Epithelial cell of proximal tubule (primary cell): Measurements from ENCODE around the gene COL4A2. TPM values are rescaled to one million over a fixed set of nuclear protein-coding genes. Genes with fewer than 3 reads are reported as not detected.

ENCODE experiments used
- DNase-seq: peaks from one replicate; pipeline ENCODE4 v3.0.0-alpha.2; 2011; ENCODE audit warnings: low read depth
- H3K4me3 ChIP-seq: 2 replicates; pipeline ENCODE4 v1.5.1; 2011; ENCODE audit warnings: low read depth, mild to moderate bottlenecking, low read length
- CTCF ChIP-seq: conservative IDR thresholded peaks from 2 replicates; pipeline ENCODE4 v1.5.1; 2012; ENCODE audit warnings: low read depth, mild to moderate bottlenecking, low read length
- total RNA-seq: library from RNA; depleted of rRNA; stranded (reverse); fragments of >200 nt; gene quantifications from 2 replicates; pipeline ENCODE4 v1.2.3, GENCODE V29; 2015

COL4A2 gene
- total RNA-seq, 1 donor from 2014 or later: 728 TPM

GRCh38 chr13:110329258-110329657 is 22.2 kb downstream of the COL4A2 start:
- H3K4me3 ChIP-seq: peak overlapping the region; percentile 45
- no peak for DNase-seq
- no peak for TF ChIP-seq CTCF

- H3K4me3 ChIP-seq: peak overlapping the region; percentile 45
- no peak for TF ChIP-seq CTCF
- DNase-seq: no peak
Measured at GRCh38 chr13:110329798-110330461, 22.8 kb downstream of the COL4A2 start.

GRCh38 chr13:110330491-110331011 is 23.5 kb downstream of the COL4A2 start:
- no peak for TF ChIP-seq CTCF
- peak overlapping the region; percentile 45 for H3K4me3 ChIP-seq
- no peak for DNase-seq

GRCh38 chr13:110331362-110331761 is 24.3 kb downstream of the COL4A2 start:
- DNase-seq: no peak
- TF ChIP-seq CTCF: no peak
- H3K4me3 ChIP-seq: no peak overlapping the region

- DNase-seq: no peak
- no peak overlapping the region for H3K4me3 ChIP-seq
- no peak for TF ChIP-seq CTCF
Measured at GRCh38 chr13:110332750-110333149, 25.7 kb downstream of the COL4A2 start.

GRCh38 chr13:110333837-110334236 is 26.8 kb downstream of the COL4A2 start:
- no peak overlapping the region for H3K4me3 ChIP-seq
- DNase-seq: no peak

More at GRCh38 chr13:110333837-110334236, 26.8 kb downstream of the COL4A2 start:
- no peak for TF ChIP-seq CTCF
